Measurements from ENCODE around the gene ZNF691. TPM values are rescaled to one million over a fixed set of nuclear protein-coding genes. Genes with fewer than 3 reads are reported as not detected.

The ZNF691 gene
- total RNA-seq, 2 experiments from 2014 or later, result 6.9 to 7.5 TPM

DNA sequence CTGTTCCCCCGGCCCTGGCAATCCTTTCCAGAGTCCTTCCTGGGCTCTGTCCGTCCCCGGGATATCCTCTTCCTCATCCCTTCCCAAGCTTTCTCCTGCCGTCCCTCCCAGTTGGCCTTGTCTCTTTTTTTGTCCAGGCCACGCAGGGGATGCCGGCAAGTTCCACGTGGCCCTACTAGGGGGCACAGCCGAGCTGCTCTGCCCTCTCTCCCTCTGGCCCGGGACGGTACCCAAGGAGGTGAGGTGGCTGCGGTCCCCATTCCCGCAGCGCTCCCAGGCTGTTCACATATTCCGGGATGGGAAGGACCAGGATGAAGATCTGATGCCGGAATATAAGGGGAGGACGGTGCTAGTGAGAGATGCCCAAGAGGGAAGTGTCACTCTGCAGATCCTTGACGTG is 15.8 kb upstream of the ZNF691 start:
- intact Hi-C loops (cut with micrococcal nuclease), result no loop called here
- no peak for ATAC-seq
- peaks cover 3% of the 10 kb centered on the region for H3K36me3 Mint-ChIP-seq (ENCODE audit: low read depth)
- TF ChIP-seq, protein P1, sequence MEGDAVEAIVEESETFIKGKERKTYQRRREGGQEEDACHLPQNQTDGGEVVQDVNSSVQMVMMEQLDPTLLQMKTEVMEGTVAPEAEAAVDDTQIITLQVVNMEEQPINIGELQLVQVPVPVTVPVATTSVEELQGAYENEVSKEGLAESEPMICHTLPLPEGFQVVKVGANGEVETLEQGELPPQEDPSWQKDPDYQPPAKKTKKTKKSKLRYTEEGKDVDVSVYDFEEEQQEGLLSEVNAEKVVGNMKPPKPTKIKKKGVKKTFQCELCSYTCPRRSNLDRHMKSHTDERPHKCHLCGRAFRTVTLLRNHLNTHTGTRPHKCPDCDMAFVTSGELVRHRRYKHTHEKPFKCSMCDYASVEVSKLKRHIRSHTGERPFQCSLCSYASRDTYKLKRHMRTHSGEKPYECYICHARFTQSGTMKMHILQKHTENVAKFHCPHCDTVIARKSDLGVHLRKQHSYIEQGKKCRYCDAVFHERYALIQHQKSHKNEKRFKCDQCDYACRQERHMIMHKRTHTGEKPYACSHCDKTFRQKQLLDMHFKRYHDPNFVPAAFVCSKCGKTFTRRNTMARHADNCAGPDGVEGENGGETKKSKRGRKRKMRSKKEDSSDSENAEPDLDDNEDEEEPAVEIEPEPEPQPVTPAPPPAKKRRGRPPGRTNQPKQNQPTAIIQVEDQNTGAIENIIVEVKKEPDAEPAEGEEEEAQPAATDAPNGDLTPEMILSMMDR (IDR thresholded peaks at IDR 0.05), result no peak
- H3K4me3 Mint-ChIP-seq, result no peak overlapping the region
- H3K27me3 Mint-ChIP-seq, result no peaks in the 10 kb centered on the region
- DNase-seq, result no peak
- H3K9me3 Mint-ChIP-seq, result no peaks in the 10 kb centered on the region
- CTCF ChIA-PET, result no interaction called here
- H3K27ac Mint-ChIP-seq, result no peak overlapping the region
- POLR2A ChIA-PET, result no interaction called here
- H3K4me1 Mint-ChIP-seq (ENCODE audit: low read depth), result no peaks in the 10 kb centered on the region

DNA sequence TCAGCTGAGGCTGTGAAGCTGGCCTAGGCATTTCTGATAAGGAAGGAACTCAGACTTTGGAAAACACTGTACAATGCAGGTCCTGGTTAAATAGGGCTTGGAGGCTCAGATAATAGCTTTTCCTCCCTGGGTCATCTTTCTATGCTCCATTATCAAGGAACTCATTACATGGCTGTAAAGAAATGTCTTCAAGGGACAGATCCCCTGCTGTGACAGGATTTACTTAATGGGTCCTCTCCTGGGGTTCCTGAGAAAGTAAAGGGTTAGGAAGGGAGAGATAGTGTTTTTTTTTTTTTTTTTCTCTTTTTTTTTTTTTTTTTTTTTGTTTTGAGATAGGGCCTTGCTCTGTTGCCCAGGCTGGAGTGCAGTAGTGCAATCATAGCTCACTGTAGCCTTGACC is 15.1 kb upstream of the ZNF691 start:
- ChIA-PET CTCF (interaction anchor here (1.8 kb wide), 1 partner anchor 8 kb away, joined by 4 read pairs; no protein-coding TSS in a partner anchor), POLR2A (no interaction called here)
- Mint-ChIP-seq H3K36me3 (ENCODE audit: low read depth) (peaks cover 3% of the 10 kb centered on the region), H3K27ac (no peak overlapping the region), H3K9me3 (no peaks in the 10 kb centered on the region), H3K4me1 (ENCODE audit: low read depth) (no peaks in the 10 kb centered on the region), H3K27me3 (no peaks in the 10 kb centered on the region), H3K4me3 (no peak overlapping the region)
- DNase-seq (no peak), ATAC-seq (no peak)
- TF ChIP-seq, protein P1 (IDR thresholded peaks at IDR 0.05), result no peak
- intact Hi-C loops (cut with micrococcal nuclease), result no loop called here

- TF ChIP-seq, protein P1 (IDR thresholded peaks at IDR 0.05), result no peak
- no peak for DNase-seq
- POLR2A ChIA-PET, result interaction anchor here (0.6 to 1.1 kb wide), 2 partner anchors 12 to 15 kb away, joined by 3 to 4 read pairs; partner anchors contain the start of gene SVBP
- no peak for ATAC-seq
- CTCF ChIA-PET, result interaction anchor here (0.8 to 1.8 kb wide), 3 partner anchors 10 to 14 kb away, joined by 4 to 5 read pairs (median 4); partner anchors contain the start of gene ZNF691
- H3K36me3 Mint-ChIP-seq (ENCODE audit: low read depth), result peaks cover 3% of the 10 kb centered on the region
- H3K9me3 Mint-ChIP-seq, result no peaks in the 10 kb centered on the region
- no peaks in the 10 kb centered on the region for H3K4me1 Mint-ChIP-seq (ENCODE audit: low read depth)
- no peak overlapping the region for H3K4me3 Mint-ChIP-seq
- no peaks in the 10 kb centered on the region for H3K27me3 Mint-ChIP-seq
- H3K27ac Mint-ChIP-seq, result no peak overlapping the region
- intact Hi-C loops (cut with micrococcal nuclease), result no loop called here
These were observed 13.7 kb upstream of the ZNF691 start for GRCh38 chr1:42832641-42833240.

DNA sequence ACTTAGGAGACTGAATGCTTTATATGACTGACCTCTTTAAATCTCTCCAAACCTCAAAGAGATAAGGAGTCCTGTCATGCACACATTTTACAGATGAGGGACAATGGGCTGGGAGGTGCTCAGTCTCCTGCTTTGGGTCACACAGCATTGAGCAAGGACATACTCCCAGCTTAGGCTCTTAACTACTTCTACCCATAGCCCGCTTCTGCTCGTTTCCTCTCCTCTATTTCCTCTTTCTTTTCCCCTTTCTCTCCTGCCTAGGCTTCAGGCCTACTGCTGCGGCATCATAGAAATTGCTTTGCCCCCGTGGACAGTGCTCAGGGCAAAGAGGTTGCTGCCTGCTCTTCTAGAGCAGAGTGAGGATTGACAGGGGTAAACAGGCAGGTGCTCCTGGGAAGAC is 12.4 kb upstream of the ZNF691 start:
- CTCF ChIA-PET, result no interaction called here

GRCh38 chr1:42834803-42835202 is 11.6 kb upstream of the ZNF691 start:
- intact Hi-C loops (cut with micrococcal nuclease), result no loop called here
- Mint-ChIP-seq H3K9me3 (no peaks in the 10 kb centered on the region), H3K36me3 (ENCODE audit: low read depth) (peaks cover 3% of the 10 kb centered on the region), H3K27ac (no peak overlapping the region), H3K27me3 (no peaks in the 10 kb centered on the region), H3K4me1 (ENCODE audit: low read depth) (no peaks in the 10 kb centered on the region), H3K4me3 (no peak overlapping the region)
- ChIA-PET POLR2A (interaction anchor here (0.9 to 1.4 kb wide), 2 partner anchors 11 to 19 kb away, joined by 3 read pairs; no protein-coding TSS in a partner anchor), CTCF (interaction anchor here (0.5 to 2.0 kb wide), 4 partner anchors 13 to 239 kb away, joined by 3 to 6 read pairs (median 5); partner anchors contain the start of genes ERMAP and SVBP)
- ATAC-seq, result no peak
- TF ChIP-seq, protein P1 (IDR thresholded peaks at IDR 0.05), result no peak
- no peak for DNase-seq

More for the DNA sequence above, 12.4 kb upstream of the ZNF691 start:
- ATAC-seq, result no peak
- intact Hi-C loops (cut with micrococcal nuclease), result no loop called here
- DNase-seq, result no peak
- no peaks in the 10 kb centered on the region for H3K9me3 Mint-ChIP-seq
- no peaks in the 10 kb centered on the region for H3K27me3 Mint-ChIP-seq
- peaks cover 3% of the 10 kb centered on the region for H3K36me3 Mint-ChIP-seq (ENCODE audit: low read depth)
- no peak overlapping the region for H3K4me3 Mint-ChIP-seq
- TF ChIP-seq, protein P1 (IDR thresholded peaks at IDR 0.05), result no peak
- H3K27ac Mint-ChIP-seq, result no peak overlapping the region
- H3K4me1 Mint-ChIP-seq (ENCODE audit: low read depth), result no peaks in the 10 kb centered on the region
- POLR2A ChIA-PET, result interaction anchor here (1.1 kb wide), 1 partner anchor 16 kb away, joined by 4 read pairs; the partner anchor contains the start of gene SVBP
